ENCODE results near the gene TRPV6.

TRPV6 gene

DNA sequence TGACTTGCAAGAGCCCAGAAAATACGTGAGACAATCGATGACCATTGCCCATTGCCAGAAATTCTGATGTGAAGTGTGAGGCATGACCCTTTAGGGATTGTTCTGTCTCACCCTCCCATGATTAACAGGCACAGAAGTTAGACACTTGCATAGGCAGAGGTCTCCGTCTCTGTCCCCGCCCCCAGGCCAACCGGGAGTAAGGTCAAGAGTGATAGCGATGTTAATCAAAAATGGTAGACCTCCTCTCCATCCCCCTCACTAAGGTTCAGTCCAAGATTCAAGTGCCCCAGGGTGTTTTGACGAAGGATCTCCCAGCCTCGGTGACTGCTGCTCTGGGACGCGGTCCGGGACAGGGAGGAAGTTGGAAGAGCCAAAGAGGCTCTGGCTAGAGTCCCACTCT lies 22.7 kb upstream of the TRPV6 start:
- no peak for DNase-seq (ENCODE audit: low read depth in 2 of 2)

DNA sequence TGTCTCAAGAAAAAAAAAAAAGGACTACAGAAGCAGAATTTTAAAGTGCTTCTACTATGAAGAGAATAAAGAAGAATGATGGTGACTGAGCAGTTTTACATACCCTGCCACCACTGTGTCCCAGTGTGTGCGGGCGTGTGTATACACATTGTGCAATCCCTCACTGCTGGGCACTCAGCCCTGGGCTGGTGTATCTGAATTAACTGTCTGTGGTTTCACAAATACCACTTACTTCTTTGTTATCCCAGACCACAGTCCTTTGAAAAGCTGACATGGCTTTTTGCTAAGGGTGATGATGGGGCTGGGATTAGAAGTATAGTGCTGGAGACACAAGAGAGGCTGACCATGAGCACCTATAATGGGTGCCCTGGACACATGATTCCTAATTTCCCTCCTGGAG lies 21.1 kb upstream of the TRPV6 start:
- no peak for DNase-seq (ENCODE audit: low read depth in 2 of 2)

DNA sequence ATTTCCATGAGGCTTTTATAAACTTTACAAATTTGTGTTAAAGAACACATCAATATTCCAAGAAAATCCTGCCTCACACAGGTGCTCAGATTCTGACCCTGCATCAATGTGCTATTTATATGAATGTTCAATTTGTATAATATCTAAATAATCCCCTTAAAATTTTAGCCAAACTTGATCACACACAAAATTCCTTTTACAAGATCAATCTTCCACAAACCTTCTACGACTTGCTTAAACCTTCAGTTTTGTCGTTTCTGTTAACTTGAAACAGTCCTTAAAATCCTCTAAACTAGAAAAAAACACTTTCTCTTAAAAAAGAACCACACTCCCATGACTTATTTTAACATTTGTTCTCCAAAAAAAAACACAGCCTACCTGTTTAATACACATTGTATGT lies 20.2 kb upstream of the TRPV6 start:
- no peak for DNase-seq (ENCODE audit: low read depth in 2 of 2)

DNA sequence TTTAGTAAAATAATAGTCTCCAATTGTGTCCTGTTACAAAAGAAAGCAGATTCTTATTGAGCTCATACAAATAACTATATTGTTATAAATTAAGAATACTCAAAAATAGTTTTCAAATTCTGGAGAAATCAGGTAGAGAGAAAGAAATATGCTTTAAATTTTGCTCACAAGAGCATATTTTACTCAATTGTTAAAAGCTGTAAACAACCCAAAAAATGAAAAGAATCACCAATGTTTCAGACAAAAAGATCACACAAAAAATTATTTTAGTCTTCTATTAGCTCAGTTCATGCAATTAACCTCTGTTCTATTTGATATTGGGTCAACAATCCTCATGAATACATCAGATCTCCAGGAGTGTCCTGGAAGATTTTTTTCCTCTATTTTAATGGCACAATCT lies 18.6 kb upstream of the TRPV6 start:
- no peak for DNase-seq (ENCODE audit: low read depth in 2 of 2)

DNA sequence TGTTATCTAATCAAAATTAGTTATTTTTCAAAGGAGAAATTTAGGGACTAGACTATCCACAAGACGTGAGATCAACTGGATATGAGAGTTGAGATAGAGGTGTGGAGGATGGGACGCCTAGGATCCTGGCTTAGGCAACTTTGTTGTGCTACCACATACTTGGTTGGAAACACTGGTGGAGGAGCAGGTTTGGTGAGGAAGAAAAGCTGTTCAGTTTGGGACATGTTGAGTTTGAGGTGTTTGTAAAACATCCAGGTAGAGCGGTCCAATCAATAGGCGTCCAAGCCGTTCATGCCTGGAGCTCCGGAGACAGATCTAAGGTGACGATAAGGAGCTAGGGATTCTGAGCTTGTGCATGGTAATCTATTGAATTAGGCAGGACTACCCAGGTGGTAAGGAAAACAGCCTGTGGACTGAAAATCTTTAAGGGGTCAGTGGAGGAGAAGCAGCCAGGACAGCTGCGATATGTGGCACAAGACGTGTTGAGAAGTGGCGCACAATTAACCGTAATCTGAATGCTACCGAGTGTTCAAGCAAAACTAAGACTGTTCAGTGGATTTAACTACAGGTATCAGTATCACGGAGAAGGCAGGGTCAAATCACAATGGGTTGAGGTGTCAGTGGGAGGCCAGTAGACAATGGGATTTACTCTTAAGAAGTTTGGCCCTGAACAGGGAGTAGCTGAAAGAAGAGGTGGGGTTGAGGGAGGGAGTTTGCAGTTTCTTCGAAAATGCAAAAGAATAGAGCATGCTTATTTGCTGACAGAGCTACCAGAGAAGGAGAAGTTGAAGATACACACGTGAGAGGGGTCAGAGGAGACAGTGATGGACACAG lies 16.1 kb upstream of the TRPV6 start:
- no peak for DNase-seq (ENCODE audit: low read depth in 2 of 2)

DNA sequence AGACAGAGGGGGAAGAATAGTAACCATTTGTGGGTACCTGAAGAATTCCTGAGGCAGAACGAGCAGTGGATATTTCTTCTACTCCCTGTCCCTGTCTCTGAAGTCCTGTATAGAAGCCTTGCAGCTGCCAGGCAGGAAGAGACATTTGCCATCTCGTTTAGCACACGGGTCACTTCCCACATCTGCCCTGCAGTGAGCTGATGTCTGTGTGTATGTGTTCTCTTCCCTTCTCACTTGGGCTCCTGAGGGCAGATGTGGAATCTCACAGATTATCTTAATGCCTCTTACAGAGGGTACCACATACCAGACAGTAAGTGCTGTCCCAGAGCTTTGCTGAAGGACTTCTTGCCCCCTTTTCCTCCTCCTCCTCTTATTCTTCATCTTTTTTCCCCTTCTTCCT lies 14.1 kb upstream of the TRPV6 start:
- no peak for DNase-seq (ENCODE audit: low read depth in 2 of 2)

DNA sequence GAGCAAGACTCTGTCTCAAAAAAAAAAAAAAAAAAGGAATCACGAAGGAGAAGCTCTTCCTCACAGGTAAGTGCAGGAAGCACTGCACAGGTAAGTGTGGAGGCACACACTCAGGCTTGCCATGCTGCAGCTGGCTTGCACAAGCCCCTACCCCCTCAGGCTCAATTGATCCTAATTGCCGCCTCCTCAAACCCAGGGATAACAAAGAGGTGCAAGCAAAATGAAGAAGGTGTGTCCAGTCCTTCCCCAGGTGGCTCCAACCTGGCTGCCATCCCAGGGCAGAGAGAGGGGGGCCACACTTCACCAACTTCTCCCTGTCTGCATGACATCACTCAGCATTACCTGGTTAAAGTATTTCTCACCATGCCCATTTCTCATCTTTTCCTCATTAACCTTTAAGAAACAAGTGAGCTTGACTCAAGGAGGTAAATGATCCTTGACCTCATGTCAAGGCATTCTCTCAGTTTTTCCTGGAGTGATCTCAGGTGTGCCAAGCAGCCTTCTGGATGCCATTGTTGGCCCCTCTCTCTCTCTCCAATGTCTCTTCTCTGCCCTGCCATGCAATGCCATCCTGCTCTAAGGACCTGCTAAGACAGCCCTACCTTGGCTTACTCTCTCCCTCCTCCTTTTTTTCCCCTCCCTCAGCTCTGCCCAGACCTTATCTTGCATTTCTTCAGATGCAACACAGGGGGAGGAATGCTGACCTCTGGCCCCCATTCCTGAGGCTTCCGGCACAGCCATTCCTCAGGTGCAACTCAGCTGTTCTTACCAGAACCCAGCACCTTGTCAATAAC lies 13.0 kb upstream of the TRPV6 start:
- no peak for DNase-seq (ENCODE audit: low read depth in 2 of 2)

DNA sequence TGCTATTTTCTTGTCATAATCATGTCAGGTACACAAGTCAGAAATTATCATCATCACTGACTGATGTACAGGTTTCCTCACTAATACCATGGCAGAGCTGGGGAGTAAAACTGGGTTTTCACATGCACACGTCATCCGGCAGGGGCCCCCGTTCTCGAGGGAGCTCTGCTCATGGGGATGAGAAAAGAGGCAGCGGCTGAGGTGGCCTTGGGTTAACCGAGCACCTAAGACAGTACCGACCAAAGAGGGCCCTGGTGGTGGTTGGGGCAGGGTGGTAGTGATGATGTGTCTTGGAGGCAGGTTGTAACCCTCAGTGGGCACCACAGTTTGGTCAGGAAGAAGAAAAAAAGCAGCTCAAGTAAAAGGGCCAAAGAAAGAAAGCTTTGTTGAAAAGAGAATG lies 12.1 kb upstream of the TRPV6 start:
- DNase-seq (ENCODE audit: low read depth in 2 of 2): no peak

DNA sequence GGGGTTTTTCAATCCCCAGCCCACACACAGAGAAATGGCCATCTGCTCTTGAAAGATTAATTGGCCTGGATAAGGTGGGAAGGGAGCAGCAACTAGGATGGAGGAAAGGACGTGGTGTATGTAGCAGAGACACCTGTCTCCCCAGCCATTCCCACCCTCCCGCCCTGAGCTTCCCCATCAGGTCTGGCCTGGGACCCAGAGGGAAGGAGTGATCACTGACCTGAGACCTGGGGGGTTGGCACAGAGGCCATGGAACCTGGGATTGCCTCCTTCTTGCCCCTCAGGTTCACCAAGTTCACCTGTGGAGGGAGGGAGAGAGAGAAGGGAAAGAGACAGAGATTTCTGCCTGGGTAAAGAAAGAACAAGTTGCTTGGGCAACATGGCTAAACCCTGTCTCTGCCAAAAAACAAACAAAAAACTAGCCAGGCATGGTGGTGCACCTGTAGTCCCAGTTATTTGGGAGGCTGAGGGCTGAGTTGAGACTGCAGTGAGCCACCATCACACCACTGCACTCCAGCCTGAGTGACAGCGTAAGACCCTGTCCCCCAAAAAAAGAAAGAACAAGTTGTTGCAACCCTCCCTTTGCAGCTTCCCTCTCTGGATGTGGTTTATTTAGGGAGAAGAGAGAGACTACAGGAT lies 11.3 kb upstream of the TRPV6 start:
- DNase-seq (ENCODE audit: low read depth in 2 of 2): no peak

DNA sequence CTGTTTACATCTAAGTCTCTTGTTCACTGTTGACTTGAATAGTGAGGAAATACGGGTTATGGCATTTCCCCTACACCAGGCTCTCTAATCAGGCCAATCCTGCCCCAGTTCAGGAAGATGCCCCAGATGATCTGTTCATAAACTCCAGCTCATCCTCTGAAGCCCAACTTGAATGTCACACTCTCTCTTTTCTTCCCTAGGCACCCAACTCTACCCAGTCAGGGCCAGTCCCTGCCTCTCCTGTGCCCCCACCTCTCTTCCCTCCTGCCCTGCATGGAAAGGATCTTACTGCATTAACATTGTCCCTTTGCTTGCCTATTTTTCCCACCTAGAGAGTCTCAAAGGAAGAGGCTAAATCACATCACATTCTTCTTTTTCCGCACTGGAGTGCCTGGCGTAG lies 10.6 kb upstream of the TRPV6 start:
- DNase-seq (ENCODE audit: low read depth in 2 of 2): no peak

DNA sequence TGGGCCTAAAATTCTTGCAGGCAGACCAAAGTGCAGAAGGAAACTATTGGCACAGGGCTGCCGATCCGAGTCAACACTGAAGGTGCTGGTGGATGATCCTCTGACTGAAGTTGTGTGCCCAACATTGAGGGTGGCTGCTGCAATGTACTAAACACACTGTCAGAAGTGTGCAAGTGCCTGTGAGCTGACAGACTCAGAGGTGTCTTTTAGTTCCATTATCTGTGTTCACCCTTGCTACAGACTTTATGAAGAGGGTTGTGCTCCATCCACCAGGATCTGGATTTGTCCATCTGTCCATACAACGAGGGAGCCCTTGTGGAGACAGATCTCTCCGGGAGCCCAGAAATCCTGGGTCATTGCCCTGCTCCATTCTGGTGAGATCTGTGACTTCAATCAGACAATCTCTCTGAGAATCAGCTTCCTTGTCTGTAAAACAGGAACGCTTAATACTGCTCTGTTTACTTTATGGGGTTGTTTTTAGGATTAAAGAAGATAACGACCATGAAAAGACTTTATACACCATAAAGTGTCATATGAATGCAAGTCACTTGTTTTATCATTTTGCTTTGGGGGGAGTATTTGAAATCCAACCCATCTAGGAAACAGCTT lies 9.5 kb upstream of the TRPV6 start:
- no peak for DNase-seq (ENCODE audit: low read depth in 2 of 2)

DNA sequence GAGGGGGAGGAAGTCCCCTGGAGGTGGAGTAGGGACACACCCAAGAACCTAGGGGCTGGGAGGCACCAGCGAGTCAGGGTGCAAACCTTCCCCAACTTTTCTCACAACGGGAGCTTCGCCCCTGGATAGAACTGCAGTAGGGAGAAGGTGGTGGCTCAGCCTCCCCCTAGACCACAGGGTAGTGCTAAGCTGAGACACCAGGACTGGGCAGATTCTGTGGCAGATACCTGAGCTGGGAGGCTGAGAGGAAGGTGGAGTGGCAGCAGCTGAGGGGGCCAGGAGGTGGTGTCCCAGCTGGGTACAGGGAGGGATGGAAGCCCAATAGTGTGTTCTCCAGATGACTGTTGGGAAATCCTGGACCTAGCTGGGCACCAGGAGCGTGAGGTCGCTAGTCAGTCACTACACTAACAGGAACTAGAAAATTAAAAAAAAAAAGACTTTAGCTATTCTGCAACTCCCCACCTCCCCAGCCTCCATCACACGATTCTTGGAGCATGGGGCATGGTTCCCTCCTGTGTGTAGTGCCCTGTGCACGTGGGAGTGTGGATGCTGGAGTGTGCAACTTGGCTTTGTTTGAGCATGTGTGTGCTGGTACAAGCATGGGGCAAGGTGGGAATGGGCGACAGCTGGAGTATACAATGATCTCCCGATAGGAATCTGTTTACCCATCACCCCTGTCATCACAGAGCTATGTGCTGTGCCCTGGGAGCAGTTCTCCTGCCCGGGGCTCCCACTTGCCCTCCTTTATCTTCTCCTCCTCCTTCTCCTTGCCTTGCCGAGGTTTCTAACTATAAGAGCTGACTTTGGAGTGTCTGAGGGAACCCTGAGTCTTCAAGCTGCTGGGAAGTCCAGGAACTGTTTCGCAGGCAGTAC lies 8.8 kb upstream of the TRPV6 start:
- DNase-seq (ENCODE audit: low read depth in 2 of 2): no peak

DNA sequence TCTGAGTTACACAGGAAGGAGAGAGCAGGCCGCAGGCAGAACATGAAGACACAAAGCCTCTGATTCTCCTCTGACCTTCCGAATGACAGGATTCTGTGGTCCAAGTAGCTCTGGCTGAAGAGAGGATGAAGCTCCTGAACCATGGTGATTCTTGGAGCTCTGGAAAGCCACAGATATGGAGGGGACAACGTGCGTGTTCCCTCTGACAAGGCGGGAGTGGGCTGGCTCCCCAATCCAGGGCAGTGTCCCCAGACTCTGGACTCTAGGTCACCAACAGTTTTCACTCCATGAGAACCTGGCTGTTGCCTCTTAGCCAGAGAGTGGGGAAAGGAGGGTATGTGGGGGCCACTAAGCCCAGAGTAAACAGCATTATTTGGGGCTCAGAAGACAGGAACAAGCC lies 7.4 kb upstream of the TRPV6 start:
- no peak for DNase-seq (ENCODE audit: low read depth in 2 of 2)

DNA sequence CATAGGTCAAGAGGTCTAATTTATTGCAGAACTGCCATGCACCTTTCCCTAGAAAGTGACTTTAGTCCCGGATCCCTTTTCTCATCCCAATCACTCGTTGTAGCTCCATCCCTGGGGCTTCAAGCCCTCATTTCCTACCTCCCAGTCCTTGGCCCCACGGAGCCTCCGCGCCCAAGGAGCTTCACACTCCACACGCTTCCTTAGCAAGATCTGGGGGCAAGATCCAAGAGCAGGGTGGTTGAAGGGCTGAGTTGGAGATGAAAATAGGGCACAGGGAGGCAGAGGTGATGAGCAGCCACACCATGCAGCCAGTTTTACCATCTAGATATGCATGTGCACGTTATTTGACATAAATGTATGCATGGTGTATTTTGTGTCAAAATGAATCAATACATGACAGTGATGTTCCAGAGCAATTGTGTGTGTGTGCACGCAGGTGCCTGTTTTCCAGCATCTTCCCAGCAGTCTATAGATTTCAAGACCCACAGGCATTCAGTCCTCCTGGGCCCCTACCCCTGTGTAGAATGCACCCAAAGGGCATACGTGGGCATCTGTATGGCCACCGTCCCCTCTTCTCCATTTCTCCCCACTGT lies 6.0 kb upstream of the TRPV6 start:
- no peak for DNase-seq (ENCODE audit: low read depth in 2 of 2)

DNA sequence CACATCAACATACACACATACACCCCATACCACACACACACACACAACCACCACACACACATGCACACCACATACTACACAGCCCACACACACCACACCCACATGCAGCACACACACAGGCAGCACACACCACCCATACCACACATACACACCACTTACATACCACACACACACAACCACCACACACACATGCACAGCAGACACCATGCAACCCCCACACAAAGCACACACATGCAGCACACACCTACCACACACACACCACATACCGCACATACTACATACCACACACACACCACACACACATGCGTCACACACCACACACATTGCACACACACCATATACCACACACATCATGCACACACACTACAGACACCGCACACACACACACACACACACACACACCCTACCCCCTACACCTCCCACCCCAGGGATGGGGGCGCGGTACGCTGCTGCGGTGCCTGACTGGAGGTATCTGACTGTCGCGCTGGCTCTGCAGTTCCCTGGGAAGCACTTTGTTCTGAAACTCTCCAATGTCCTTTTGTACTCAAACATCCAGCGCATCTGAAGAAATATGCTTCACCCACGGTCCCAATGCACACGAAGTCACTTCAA lies 5.4 kb upstream of the TRPV6 start:
- DNase-seq (ENCODE audit: low read depth in 2 of 2): no peak

DNA sequence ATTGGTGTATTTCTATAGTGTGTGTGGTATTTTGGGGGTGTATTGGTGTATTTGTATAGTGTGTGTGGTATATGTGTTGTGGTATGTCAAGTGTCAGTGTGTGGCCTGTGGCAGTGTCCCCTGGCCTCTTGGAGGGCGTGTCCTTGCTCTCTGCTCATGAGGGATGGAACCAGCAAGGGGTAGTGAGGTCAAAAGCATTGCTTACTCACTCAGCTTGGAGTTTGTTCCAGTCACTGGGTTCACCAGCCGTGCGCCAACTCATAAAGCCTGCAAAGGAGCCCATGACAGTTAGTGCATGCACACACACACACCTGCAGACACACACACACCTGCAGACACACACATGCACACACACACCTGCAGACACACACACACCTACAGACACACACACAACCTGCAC lies 4.3 kb upstream of the TRPV6 start:
- DNase-seq (ENCODE audit: low read depth in 2 of 2): no peak

DNA sequence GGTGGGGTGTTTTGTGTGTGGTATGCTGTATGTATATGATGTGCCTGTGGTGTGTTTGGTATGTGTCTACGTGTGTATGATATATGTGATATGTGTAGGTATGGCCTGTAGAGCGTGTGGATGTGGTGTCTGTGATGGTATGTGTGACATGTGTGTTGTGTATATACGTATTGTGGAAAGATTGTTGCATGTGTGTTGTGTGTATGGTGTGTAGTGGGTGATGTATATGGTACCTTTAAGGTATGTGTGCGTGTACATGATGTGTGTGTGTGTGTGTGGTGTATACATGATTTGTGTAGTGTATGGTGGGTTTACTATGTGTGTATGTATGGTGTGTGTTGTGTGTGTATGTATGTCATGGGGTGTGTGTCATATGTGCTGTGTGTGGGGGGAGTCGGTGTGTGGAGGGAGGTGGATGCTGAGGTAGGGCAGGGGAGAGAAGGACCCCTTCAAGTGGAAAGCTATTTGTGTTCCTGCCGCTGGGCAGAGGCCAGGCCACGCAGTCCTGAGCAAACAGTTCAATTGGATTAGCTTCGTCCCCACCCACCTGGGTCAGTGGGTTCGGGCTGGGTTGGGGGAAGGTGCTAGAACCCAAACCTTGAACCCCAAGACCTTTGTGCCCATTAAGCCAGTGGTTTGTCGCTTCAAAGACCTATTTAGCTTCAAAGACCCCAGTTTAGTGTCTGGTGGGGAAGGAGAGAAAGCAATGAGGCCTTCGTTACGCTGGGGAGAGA lies 1.9 kb upstream of the TRPV6 start:
- no peak for DNase-seq (ENCODE audit: low read depth in 2 of 2)

DNA sequence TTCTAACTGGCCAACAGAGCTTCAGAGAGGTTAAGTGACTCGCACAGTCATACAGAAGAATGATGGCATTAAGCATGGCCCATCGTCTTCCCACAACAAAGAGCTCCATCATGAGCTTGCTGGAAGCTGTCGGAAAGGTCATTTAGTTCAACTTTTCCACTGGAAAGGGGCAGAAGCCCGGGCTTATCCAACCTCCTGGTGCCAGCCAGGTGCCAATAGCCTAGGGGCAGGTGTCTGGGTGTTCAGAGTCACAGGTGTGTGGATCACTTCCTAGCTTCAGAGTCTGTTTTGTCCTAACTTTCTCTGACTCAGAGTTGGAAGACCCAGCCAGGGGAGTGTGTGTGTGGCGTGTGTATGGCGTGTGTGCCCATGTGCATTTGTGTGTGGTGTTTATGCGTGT lies 1.3 kb upstream of the TRPV6 start:
- no peak for DNase-seq (ENCODE audit: low read depth in 2 of 2)

DNA sequence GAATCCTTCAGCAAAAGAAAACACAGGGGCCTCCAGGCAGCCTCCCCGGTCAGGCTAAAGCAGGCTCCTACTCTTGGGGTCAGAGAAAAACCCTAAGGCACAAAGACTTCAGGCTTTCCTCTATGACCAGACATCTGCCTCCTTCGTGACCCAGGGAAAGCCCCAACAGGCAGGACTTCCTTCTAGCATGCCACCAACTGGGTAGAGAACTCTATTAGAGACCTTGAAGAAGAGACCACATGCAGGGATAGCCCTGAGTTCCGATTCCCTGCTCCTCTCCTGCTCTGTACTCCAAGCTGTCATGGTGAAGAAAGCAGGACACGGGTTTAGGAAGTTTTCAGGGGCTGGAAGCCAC lies 1.3 kb downstream of the TRPV6 start:
- no peak for DNase-seq (ENCODE audit: low read depth in 2 of 2)
